ENCODE data around the gene CAPN1.

- TF ChIP-seq CTCF (IDR thresholded peaks at IDR 0.05) (no peak), EZH2 (IDR thresholded peaks at IDR 0.05) (no peak), EZH2phosphoT487 (IDR thresholded peaks at IDR 0.05) (no peak)
Measured at GRCh38 chr11:65223011-65223410, 41.3 kb downstream of the CAPN1 start.
